GM21526 (cell line): ENCODE results near the gene SPATS2.
"Not testable (repeated sequence)": the region's sequence is repeated elsewhere in the genome, so short reads cannot be mapped to it uniquely, and the experiment has no call there.

ENCODE experiments used
- ATAC-seq: cut with Tn5 transposase; IDR thresholded peaks from one replicate; pipeline ENCODE4 v1.9.1; 2021; ENCODE audit warnings: moderate library complexity; ENCODE audit not compliant: unreplicated experiment, low FRiP score

Gene SPATS2

DNA sequence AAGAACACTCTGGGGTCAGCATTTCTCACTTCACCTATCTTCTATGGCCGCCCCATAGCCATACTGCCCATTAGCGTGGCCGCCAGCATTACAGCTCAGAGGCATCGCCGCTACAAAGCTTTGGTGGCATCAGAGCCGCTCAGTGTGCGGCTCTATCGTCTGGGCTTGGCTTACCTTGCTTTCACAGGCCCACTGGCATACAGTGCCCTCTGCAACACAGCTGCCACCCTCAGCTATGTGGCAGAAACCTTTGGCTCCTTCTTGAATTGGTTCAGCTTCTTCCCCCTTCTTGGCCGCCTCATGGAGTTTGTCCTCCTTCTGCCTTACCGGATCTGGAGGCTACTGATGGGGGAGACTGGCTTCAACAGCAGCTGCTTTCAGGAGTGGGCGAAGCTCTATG lies 18.0 kb upstream of the SPATS2 start:
- no peak for ATAC-seq

GRCh38 chr12:49352351-49352750 lies 14.9 kb upstream of the SPATS2 start:
- ATAC-seq, result no peak

- no peak for ATAC-seq
These were observed 11.3 kb upstream of the SPATS2 start for GRCh38 chr12:49355913-49356312.

DNA sequence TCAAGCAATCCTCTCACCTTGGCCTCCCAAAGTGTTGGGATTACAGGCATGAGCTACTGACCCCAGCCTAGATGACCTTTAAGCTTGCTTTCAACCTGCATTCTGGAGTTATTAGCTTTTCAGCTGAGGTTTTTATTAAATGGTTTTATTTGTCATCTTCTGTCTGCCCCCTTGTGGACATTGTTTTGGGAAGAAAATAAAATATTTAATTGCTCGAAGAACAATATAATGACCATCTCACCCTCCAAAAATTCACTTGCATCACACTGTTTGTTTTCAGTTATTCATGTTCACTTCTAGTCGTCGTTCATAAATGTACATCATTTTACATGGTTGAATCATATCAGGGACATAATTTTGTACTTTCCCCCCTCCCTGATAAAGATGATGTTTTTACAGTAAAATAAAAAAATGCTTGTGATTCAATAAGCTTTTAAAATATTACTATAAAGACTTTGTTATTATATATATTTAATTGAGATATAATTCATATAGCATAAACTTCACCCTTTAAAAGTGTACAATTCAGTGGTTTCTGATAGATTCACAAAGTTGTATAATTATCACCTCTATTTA lies 10.1 kb upstream of the SPATS2 start:
- ATAC-seq, result no peak

GRCh38 chr12:49358483-49359141 lies 8.7 kb upstream of the SPATS2 start:
- ATAC-seq, result no peak

GRCh38 chr12:49359671-49360070 lies 7.6 kb upstream of the SPATS2 start:
- ATAC-seq, result no peak

GRCh38 chr12:49362077-49362476 lies 5.2 kb upstream of the SPATS2 start:
- ATAC-seq, result no peak

DNA sequence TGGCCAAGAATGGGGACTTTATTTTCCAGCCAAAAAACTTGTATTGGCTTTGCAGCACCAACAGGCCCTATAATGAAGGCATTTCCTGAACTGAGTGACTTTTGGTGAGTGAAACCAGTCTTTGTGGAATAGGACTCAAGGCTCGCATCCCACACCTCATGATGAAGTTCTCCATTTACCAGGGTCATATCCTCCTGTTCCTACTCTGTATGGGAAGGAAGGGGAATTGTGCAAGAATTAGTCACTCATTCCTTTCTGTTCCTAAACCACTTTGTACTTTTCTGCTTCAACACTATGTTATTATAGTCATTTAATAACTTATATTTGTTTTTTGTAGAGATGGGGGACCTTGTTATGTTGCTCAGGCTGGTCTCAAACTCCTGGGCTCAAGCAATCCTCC lies 2.3 kb upstream of the SPATS2 start:
- ATAC-seq, result no peak

DNA sequence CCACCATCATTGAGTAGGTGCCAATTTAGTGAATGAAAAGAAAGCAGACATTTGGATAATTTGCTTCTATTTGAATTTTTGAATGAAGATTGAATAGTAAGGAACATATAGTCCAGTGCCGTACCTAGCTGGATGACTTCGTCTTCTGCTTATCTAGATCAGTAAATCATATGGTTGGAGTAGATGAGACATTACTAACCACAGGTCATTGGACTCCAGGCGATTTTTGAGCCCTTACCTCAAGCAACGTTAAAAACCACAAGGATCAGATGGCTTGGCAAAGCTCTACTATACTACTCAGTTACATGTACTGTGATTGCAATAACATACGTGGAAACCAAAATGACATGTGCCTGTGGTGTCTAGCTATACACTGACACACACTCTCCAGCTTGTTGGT lies 1.7 kb upstream of the SPATS2 start:
- ATAC-seq, result no peak

- peak; percentile 4 for ATAC-seq
These were observed 1.1 kb upstream of the SPATS2 start for GRCh38 chr12:49366096-49366651.

DNA sequence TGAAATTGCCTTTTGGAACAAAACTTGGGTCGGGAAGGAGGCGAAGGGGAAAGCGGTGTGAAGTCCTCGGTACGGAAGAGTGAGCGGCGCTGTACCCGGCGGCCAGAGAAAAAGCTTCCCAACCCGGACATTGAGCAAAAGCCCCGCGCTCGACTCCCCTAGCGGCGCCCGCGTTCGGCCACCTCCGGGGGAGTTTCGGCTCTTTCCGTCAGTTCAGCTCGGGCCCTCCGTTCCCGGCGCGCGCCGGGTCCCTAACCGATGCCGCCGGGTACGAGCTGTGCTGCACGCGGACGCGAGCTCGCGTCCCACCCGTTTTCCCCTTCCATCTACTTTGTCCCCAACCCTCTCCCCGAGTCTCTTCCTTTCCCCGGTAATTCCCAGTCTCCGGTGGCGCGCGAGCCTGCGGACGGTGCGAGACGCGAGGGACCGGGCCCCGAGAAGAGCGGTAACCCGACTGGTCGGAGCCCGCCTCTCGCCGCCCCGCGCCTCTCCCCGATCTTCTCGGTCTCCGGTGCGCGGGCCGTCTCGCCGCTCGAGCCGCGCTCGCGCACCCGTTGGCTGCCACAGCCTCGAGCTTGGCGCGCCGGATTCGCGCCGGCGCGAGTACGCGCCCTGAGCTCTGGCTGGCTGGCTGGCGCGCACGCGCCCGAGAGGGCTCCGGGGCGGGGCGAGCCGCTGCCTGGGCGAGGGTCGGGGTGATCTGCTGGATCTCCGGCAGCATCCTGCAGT lies 446 bp upstream of the SPATS2 start:
- ATAC-seq, result peak; percentile 51

- ATAC-seq, result no peak
These were observed 958 bp downstream of the SPATS2 start for GRCh38 chr12:49368240-49368600.

- peak; percentile 43 for ATAC-seq
These were observed 2.3 kb downstream of the SPATS2 start for GRCh38 chr12:49369411-49370145.

- ATAC-seq, result no peak
These were observed 3.3 kb downstream of the SPATS2 start for GRCh38 chr12:49370539-49370938.

DNA sequence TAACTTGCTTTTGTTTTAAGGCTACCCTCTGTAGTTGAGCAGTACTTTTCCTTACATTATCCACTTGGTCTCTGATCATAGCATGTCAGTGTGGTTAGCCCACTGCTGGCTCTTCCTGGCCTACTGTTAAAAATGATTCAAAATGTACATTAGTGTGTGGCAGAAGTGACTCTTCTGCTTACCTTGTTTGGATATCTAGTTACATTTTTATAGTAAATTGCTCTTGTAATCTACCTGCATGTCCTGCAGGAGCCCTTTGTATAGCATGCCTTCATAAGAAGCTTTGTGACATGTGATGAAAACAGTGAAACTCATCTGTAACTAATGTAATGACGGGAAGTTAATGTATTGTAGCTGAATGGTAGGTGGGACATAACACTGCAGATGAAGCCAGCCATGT lies 8.1 kb downstream of the SPATS2 start:
- ATAC-seq, result no peak

DNA sequence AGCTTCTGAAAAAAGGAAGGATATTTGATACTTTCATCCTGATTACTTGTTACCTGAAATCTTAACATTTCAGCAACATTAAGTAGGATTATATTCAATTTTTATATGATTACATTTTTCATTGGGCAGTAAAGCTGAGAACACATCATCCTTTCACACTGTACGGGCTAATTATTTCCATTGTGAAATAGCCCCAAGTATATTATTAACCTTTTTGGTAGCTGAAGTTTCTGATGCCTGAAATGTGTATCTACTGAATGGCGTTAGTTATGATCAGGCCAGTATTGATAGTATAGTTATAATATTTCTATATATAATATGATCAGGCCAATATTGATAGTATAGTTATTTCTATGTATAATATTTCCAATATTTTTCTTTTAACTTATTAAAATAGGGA lies 10.1 kb downstream of the SPATS2 start:
- ATAC-seq, result no peak

DNA sequence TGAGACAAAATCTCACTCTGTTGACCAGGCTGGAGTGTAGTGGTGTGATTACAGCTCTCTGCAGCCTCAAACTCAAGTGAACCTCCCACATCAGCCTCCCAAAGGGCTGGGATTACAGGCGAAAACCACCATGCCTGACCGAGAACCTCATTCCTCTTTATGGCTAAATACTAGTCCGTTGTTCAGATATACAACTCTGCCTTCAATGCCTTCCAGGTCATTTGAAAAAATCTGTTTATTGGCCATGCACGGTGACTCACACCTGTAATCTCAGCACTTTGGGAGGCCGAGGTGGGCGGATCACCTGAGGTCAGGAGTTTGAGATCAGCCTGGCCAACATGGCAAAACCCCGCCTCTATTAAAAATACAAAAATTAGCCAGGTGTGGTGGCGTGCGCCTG lies 12.9 kb downstream of the SPATS2 start:
- ATAC-seq, result not testable (repeated sequence)

GRCh38 chr12:49388682-49389386 lies 21.6 kb downstream of the SPATS2 start:
- ATAC-seq, result no peak

GRCh38 chr12:49389387-49389703 lies 22.1 kb downstream of the SPATS2 start:
- no peak for ATAC-seq

GRCh38 chr12:49397000-49397399 lies 29.7 kb downstream of the SPATS2 start:
- ATAC-seq, result no peak

GRCh38 chr12:49400304-49400703 lies 33.0 kb downstream of the SPATS2 start:
- no peak for ATAC-seq
